Measurements from ENCODE around the gene TENM3.
A peak's percentile ranks its signal among the peaks of the same experiment; 100 is the strongest.

TENM3 gene

GRCh38 chr4:182564724-182565369, 321.6 kb downstream of the TENM3 start:
- DNase-seq (ENCODE audit: low spot score), result no peak

DNA sequence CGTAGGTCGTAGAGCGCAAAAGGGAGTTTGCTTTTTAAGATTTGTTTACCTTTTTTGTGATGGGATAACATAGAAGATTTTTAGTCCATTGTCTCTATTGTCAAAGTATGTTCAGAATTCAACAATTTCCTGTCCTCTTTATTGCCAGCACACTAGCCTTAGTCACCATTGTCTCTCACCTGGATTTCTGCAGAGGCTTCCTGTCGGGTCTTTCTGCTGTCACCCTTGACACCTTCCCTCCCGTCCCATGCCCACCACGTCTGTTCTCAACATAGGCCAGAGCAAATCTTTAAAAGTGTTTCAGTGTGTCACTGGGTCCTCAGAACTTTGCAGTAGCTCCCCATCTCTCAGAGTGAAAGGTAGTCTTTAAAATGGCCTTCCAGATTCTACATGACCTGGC, 323.9 kb downstream of the TENM3 start:
- no peak for DNase-seq (ENCODE audit: low spot score)

DNA sequence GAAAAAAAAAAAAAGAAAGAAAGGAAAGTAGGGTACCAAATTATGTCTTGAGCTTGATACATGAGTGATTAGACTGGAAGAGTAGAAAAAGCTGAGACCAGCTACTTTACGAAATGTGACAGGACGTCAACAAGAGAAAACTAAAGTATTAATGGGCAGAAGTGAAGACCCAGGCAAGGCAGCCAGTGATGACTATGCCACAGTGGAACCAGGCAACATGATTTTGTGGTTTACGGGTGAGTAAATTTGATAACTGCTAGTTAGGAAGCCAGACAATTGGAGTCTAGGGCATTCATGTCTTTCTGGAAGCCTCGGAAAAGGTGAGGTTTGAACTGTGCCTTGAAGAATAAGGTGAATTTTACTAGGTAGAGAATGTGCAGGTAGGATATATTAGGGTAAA, 326.4 kb downstream of the TENM3 start:
- DNase-seq (ENCODE audit: low spot score), result no peak

- DNase-seq (ENCODE audit: low spot score), result no peak
These were observed 331.5 kb downstream of the TENM3 start for GRCh38 chr4:182574706-182575105.

GRCh38 chr4:182575225-182575624, 332.0 kb downstream of the TENM3 start:
- peak; percentile 58 for DNase-seq (ENCODE audit: low spot score)

DNA sequence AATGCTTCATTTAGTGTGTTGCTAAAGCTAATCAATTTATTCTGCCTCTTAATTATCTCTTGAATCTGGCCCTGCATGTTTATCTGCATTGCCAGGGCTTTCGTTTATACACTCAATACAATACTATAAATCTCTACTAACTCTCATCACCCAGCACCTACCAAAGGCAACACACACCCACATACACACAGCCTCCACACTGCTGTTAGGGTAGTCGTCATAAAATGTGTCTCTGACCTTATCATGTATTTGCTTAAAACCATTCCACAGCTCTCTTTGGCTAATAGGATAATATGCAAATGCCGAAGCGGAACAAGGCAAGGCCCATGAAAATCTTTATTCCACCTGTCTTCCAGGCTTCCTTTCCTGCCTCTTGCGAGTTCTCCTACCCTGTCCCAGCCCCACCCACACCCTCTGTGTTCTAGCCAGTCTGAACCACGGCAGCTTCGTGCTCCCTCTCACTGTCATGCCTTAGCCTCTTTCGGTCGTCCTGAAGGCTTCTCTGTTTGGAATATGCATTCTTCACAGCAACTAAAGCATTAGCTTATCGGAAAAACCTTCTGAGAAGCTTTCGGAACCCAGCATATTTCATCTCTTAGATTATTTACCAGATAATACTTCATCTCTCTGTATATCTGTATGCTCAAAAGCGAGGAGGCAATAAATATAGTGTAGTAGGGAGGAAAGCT, 333.5 kb downstream of the TENM3 start:
- peak; percentile 22 for DNase-seq (ENCODE audit: low spot score)

DNA sequence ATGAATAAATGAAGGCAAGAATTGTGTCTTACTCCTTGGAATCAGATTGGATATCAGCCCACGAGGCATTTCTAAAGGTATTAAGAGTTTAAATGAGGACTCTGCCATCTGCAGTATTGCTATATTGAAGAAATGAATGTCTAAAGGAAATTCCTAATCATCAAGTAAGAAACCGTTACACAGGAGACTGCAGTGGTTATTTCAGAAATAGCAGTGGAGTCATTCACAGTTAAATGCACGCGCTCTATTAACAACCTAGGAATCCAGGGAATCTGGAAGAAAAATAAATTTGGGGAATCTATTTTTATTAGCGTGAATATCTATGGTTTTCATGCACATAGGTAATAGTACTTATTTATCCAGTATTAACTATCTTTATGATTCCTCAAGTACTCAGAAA, 334.2 kb downstream of the TENM3 start:
- DNase-seq (ENCODE audit: low spot score), result no peak

DNA sequence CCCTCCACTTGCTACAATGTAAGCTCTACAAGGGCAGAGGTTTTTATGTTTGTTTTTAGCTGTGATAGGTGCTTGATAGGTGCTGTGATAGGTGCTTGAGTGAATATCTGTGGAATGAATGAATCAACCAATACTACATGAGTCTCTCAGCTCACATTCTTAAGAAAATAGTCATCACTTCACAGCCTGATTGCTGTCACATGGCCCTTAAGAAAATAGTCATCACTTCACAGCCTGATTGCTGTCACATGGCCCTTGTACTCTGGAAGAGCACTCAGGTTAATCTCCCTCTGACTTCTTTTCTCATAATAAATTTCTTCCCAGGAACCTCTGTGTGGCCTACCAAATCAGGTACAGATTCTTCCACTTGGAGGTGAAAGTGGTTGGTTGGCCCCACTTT, 335.2 kb downstream of the TENM3 start:
- no peak for DNase-seq (ENCODE audit: low spot score)

GRCh38 chr4:182582245-182582644, 339.0 kb downstream of the TENM3 start:
- no peak for DNase-seq (ENCODE audit: low spot score)

GRCh38 chr4:182583703-182584415, 340.7 kb downstream of the TENM3 start:
- no peak for DNase-seq (ENCODE audit: low spot score)

- no peak for DNase-seq (ENCODE audit: low spot score)
These were observed 342.1 kb downstream of the TENM3 start for GRCh38 chr4:182585321-182585720.

- no peak for DNase-seq (ENCODE audit: low spot score)
These were observed 345.9 kb downstream of the TENM3 start for GRCh38 chr4:182589100-182589499.

GRCh38 chr4:182593402-182593801, 350.2 kb downstream of the TENM3 start:
- no peak for DNase-seq (ENCODE audit: low spot score)

GRCh38 chr4:182593864-182594263, 350.7 kb downstream of the TENM3 start:
- no peak for DNase-seq (ENCODE audit: low spot score)

DNA sequence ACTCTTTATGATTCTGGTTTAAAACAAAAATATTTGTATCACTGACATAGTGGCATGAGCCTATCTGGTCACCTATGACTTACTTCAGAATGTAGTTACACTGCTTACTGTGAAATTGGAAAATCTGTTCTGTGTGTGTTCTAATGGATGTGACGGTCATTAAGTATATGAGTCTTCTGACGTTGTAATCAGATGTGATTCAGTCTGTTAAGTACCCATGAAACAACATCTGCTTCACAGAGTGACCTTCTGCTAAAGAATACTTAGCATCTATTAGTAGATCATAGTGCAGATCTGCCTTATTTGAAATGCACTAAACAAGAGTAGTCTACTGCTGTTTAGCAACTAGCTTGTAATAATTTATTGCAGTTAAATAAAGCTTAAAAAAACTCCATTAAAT, 356.9 kb downstream of the TENM3 start:
- DNase-seq (ENCODE audit: low spot score), result no peak

- DNase-seq (ENCODE audit: low spot score), result no peak
These were observed 357.7 kb downstream of the TENM3 start for GRCh38 chr4:182600856-182601255.

DNA sequence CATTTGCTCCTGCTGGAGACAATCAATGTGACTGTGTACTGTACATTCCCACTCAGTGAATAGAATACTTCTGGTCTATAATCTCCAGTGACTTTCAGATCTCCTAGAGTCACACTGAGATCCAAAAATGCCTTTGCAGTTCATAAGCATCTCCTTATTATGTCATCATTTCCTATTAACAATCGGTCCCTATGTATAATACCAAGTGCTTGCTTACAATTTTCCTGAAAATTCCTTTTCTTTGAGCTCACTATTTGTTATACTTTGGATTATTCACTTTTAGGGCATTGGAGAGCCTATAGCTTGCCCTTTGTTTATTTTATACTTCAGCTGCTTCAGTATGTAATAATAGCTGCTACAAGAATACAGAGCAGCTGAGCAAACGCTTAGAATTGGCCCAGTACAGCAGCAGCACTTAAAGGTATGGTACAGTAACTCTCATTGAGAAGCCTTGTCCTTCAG, 361.0 kb downstream of the TENM3 start:
- no peak for DNase-seq (ENCODE audit: low spot score)

GRCh38 chr4:182604953-182605352, 361.8 kb downstream of the TENM3 start:
- DNase-seq (ENCODE audit: low spot score), result no peak

- DNase-seq (ENCODE audit: low spot score), result no peak
These were observed 365.3 kb downstream of the TENM3 start for GRCh38 chr4:182608525-182608924.

- DNase-seq (ENCODE audit: low spot score), result no peak
These were observed 373.3 kb downstream of the TENM3 start for GRCh38 chr4:182616476-182616875.

GRCh38 chr4:182619660-182620059, 376.5 kb downstream of the TENM3 start:
- DNase-seq (ENCODE audit: low spot score), result no peak

- no peak for DNase-seq (ENCODE audit: low spot score)
These were observed 377.1 kb downstream of the TENM3 start for GRCh38 chr4:182620111-182620980.
